ENCODE results near the gene IGF2BP2.

DNA sequence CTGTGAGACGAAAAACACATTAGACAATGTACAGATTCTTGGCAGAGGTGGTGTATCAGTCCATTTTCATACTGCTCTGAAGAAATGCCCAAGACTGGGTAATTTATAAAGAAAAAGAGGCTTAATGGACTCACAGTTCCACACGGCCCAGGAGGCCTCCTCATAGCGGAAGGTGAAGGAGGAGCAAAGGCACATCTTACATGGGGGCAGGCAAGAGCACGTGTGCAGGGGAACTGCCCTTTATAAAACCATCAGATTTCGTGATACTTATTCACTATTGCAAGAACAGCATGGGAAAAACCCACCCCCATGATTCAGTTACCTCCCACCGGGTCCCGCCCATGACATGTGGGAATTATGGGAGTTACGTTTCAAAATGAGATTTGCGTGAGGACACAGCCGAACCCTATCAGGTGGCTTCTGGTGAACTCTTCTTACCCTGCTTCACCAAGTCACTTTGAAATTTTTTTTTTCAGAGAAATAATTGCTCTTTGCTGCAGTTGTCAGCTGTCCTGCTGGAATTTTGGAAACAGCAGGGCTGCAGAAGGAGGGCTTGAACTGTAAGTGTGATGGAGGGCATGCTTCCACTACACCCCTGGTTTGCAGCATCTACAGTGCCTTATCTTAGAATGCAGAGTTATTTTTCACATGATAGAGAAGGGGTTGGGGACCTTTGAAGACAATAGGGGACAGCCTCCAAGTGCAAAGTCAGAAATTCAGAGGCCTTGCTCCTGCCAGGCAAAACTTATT is 2.9 kb upstream of the IGF2BP2 start:
- TF ChIP-seq CTCF (IDR thresholded peaks at IDR 0.05): no peak
- no peak for TF ChIP-seq EP300 (IDR thresholded peaks at IDR 0.05)
- no peak for TF ChIP-seq POLR2A (IDR thresholded peaks at IDR 0.05; ENCODE audit: low read depth)
- no peak for TF ChIP-seq POLR2AphosphoS5 (IDR thresholded peaks at IDR 0.05)
